ENCODE measurements around the gene CCNH. TPM values are rescaled to one million over a fixed set of nuclear protein-coding genes. Genes with fewer than 3 reads are reported as not detected.

The CCNH gene
- total RNA-seq, 1 donor from 2014 or later = 32.6 TPM

DNA sequence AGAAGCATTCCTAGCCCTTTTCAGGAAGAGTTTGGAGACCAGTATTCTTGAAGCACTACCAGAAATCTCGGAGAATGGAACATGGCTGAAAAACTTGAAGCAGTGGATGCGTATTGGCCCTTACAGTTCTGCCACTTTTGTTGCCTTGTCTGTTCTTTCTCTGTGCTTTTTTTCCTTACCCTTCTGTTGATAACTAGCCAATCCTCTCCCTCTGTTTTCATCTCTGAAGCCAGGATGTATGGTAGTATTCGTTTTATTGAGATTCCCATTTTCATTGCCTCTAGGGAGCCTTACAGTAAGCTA lies 564 bp upstream of the CCNH start:
- peaks cover 23% of the 10 kb centered on the region for H3K4me1 Mint-ChIP-seq (ENCODE audit: unreplicated experiment)
- H3K27me3 Mint-ChIP-seq (ENCODE audit: unreplicated experiment) = peaks cover 6% of the 10 kb centered on the region
- TF ChIP-seq, protein P1, sequence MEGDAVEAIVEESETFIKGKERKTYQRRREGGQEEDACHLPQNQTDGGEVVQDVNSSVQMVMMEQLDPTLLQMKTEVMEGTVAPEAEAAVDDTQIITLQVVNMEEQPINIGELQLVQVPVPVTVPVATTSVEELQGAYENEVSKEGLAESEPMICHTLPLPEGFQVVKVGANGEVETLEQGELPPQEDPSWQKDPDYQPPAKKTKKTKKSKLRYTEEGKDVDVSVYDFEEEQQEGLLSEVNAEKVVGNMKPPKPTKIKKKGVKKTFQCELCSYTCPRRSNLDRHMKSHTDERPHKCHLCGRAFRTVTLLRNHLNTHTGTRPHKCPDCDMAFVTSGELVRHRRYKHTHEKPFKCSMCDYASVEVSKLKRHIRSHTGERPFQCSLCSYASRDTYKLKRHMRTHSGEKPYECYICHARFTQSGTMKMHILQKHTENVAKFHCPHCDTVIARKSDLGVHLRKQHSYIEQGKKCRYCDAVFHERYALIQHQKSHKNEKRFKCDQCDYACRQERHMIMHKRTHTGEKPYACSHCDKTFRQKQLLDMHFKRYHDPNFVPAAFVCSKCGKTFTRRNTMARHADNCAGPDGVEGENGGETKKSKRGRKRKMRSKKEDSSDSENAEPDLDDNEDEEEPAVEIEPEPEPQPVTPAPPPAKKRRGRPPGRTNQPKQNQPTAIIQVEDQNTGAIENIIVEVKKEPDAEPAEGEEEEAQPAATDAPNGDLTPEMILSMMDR (IDR thresholded peaks at IDR 0.05) = no peak
- H3K4me3 Mint-ChIP-seq (ENCODE audit: unreplicated experiment) = peak overlapping the region; percentile 88
- H3K9me3 Mint-ChIP-seq (ENCODE audit: unreplicated experiment) = no peaks in the 10 kb centered on the region
- H3K27ac Mint-ChIP-seq (ENCODE audit: unreplicated experiment) = peak overlapping the region; percentile 97
- no peak for DNase-seq (ENCODE audit: extremely low spot score, unreplicated experiment)
- peaks cover 9% of the 10 kb centered on the region for H3K36me3 Mint-ChIP-seq (ENCODE audit: unreplicated experiment)

DNA sequence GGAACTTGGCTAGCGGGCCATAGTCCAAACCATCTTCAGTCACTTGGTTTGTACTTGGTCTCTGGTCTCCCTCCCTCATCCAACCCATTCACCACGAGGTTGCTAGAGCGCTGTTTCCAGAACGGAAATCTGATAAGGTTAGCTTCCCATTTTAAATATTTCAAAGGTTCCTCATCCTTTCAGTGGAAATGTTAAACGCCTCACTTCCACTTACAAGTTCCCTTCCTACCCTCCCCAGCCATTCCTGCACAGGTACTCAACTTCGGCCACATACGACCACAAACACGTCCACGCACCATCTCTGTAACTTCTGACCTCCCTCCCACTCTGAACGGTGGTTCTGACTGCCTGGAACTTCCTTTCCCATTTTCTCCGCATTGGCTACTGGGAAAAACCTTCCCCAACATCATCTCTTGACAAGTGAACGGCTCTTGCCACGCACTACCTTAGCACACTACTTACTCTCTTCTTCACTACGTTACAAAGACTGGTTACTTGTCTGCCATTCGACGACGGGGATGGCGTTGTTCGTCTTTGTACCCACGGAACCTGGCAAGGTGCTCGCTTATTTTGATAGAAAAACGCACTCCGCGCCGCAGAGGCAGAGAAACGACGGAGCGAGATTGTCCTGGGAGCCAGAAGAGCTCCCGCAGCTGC lies 629 bp downstream of the CCNH start:
- Mint-ChIP-seq H3K4me3 (ENCODE audit: unreplicated experiment) (peak overlapping the region; percentile 88), H3K36me3 (ENCODE audit: unreplicated experiment) (peaks cover 16% of the 10 kb centered on the region), H3K9me3 (ENCODE audit: unreplicated experiment) (no peaks in the 10 kb centered on the region), H3K4me1 (ENCODE audit: unreplicated experiment) (peaks cover 23% of the 10 kb centered on the region), H3K27ac (ENCODE audit: unreplicated experiment) (peak overlapping the region; percentile 97), H3K27me3 (ENCODE audit: unreplicated experiment) (peaks cover 6% of the 10 kb centered on the region)
- DNase-seq (ENCODE audit: extremely low spot score, unreplicated experiment) = no peak
- TF ChIP-seq, protein P1 (IDR thresholded peaks at IDR 0.05) = no peak

DNA sequence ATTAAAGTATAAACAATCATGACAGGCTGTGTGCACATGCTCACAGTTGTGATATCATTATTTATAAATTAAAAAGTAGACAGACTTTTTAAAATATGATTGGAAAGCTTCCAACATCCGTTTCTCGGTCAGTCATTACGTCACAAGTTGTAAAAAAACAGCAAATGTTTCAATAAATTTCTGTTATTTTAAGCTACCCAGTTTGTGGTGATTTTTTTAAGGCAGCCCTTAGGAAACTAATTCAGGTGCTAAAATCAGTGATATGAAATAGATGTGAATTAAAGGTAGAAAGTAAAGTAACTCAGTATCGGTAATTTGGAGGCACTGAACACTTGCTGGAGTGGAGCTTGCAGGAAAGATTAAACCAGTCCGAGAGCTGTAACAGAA lies 1.2 kb downstream of the CCNH start:
- H3K9me3 Mint-ChIP-seq (ENCODE audit: unreplicated experiment) = no peaks in the 10 kb centered on the region
- H3K27ac Mint-ChIP-seq (ENCODE audit: unreplicated experiment) = peak overlapping the region; percentile 97
- TF ChIP-seq, protein P1 (IDR thresholded peaks at IDR 0.05) = no peak
- peaks cover 21% of the 10 kb centered on the region for H3K36me3 Mint-ChIP-seq (ENCODE audit: unreplicated experiment)
- H3K4me3 Mint-ChIP-seq (ENCODE audit: unreplicated experiment) = peak overlapping the region; percentile 88
- H3K4me1 Mint-ChIP-seq (ENCODE audit: unreplicated experiment) = peaks cover 23% of the 10 kb centered on the region
- H3K27me3 Mint-ChIP-seq (ENCODE audit: unreplicated experiment) = peaks cover 6% of the 10 kb centered on the region
- DNase-seq (ENCODE audit: extremely low spot score, unreplicated experiment) = no peak

DNA sequence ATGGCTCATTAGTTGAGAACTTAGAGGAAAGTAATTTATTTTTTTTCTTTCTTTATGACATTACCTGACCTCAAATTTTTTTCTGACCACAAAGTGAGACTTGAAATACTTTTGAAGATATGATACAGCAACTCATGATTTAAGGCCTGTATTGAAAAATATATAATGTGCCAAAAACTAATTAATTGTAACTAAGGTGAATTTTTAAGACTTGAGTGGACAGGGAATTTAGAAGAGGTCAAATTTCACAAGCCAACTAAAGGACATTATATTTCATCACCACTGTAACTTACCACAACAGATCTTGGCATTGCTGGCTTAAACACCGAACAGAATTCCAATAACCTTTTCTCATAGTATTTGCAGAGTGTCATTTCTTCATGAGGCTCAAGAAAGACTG lies 1.8 kb downstream of the CCNH start:
- peaks cover 6% of the 10 kb centered on the region for H3K27me3 Mint-ChIP-seq (ENCODE audit: unreplicated experiment)
- peaks cover 25% of the 10 kb centered on the region for H3K4me1 Mint-ChIP-seq (ENCODE audit: unreplicated experiment)
- H3K4me3 Mint-ChIP-seq (ENCODE audit: unreplicated experiment) = peak overlapping the region; percentile 63
- peak overlapping the region; percentile 28 for H3K27ac Mint-ChIP-seq (ENCODE audit: unreplicated experiment)
- DNase-seq (ENCODE audit: extremely low spot score, unreplicated experiment) = no peak
- no peaks in the 10 kb centered on the region for H3K9me3 Mint-ChIP-seq (ENCODE audit: unreplicated experiment)
- H3K36me3 Mint-ChIP-seq (ENCODE audit: unreplicated experiment) = peaks cover 28% of the 10 kb centered on the region
- TF ChIP-seq, protein P1 (IDR thresholded peaks at IDR 0.05) = no peak

DNA sequence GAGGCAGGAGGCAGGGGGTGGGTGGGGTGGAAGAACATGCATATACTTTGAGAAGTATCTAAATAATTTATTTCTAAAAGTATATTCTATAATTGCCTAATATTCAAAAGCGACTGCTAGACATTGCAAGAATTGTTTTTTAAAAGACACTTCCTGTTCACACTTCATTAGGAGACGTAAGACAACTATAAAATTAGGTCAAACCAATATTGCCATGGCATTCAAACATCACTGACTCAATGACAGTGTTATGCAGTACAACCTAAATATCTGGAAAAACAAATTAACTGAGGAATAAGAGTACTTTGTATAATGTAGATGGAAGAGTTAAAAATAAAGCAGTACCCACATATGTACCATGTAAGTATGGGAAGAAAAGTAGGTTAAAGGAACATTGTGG lies 4.5 kb downstream of the CCNH start:
- no peaks in the 10 kb centered on the region for H3K9me3 Mint-ChIP-seq (ENCODE audit: unreplicated experiment)
- H3K27ac Mint-ChIP-seq (ENCODE audit: unreplicated experiment) = no peak overlapping the region
- no peak for DNase-seq (ENCODE audit: extremely low spot score, unreplicated experiment)
- H3K36me3 Mint-ChIP-seq (ENCODE audit: unreplicated experiment) = peaks cover 35% of the 10 kb centered on the region
- H3K4me1 Mint-ChIP-seq (ENCODE audit: unreplicated experiment) = peaks cover 23% of the 10 kb centered on the region
- no peak overlapping the region for H3K4me3 Mint-ChIP-seq (ENCODE audit: unreplicated experiment)
- TF ChIP-seq, protein P1 (IDR thresholded peaks at IDR 0.05) = no peak
- H3K27me3 Mint-ChIP-seq (ENCODE audit: unreplicated experiment) = no peaks in the 10 kb centered on the region

Data from osteocyte (in vitro differentiated cells).